GM19372 (cell line): Measurements from ENCODE around the gene YIF1A.
A peak's percentile ranks its signal among the peaks of the same experiment; 100 is the strongest.

Experiments
- ATAC-seq: cut with Tn5 transposase; IDR thresholded peaks from one replicate; pipeline ENCODE4 v1.9.1; 2021; ENCODE audit warnings: mild to moderate bottlenecking, low read depth, moderate library complexity; ENCODE audit not compliant: unreplicated experiment

YIF1A gene

DNA sequence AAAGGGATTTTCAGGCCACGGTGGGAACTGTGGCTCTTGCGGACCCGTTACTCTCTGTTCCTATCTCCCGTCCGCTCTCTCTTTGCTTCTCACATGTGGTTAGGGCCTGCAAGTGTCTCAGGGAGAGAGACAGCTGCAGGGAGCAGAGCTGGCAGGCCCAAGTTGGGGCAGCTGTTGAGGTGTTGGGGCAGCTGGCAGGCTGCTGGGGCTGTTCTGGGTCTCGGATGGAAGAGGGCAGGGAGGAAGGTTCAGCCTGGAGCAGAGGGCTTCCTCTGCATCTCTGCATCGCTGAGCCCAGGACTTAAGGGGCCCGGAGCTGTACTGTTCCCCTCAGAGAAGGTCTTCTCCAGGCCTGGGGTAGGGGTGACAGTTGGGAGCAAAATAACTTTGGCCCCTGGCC is 13.5 kb downstream of the YIF1A start:
- ATAC-seq = no peak

DNA sequence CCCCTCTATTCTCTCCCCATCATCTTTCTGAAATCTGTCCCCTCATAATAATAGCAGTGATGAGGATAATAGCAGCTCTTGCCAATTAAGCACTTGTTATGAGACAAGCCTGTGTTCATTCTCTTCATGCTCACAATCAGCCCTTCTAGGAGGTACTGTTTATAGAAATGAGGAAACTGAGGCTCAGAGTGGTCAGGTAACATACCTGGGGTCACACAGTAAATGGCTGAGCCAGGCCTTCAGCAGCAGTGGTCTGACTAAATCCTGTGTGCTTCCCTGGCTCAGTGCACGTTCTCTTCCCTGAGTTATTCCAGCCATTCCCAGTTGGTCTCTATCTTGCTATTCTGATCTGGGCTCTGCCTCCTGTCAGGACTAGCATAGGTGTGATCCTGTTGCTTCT is 14.7 kb downstream of the YIF1A start:
- no peak for ATAC-seq

- ATAC-seq = no peak
Observed at GRCh38 chr11:66272596-66272995, 16.3 kb downstream of the YIF1A start.

GRCh38 chr11:66271816-66272215 is 17.1 kb downstream of the YIF1A start:
- no peak for ATAC-seq

DNA sequence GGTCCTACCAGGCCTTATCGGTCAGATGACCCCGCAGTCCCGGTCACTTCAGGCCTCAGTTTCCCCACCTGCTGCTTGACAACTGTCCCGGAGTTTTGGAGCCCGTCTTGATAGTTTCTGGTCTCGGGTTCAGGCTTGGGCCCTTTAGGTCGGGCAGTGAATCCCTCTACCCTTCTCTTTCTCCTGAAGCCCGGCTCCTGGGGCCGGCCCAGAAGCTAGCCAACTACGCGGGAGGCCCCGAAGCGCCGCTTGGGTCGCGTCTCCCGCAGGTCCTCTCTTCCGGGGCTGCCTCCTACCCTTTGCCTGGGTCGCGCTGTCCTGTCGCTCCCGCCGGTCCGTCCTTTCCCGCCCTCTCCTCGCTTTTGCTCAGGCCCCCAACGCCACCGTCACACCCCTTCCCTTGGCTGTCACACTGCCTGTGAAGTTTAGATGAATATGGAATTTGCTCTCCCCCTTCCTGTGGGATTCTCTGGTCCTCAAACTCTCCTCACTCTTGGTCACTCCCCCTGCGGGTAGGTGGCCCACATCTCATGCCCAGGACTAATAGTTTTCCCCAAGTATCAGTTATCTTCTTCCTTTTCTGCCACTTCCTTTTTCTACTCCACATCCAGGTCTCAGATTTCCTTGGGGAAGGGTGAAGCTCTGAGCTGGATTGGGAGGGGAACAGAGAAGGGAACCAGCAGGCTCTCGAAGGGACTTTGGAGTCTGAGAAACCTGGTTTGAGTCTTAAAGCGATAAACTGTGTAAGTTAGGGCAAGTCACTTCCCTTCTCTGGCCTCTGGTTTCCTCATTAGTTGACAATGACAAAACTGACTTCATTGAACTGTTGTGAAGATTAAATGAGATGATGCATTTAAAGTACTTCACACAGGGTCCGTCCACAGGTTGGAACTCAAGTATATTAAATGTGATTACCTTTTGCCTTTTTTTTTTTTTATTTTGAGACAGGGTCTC is 19.7 kb downstream of the YIF1A start:
- no peak for ATAC-seq

- ATAC-seq = peak; percentile 81
Observed at GRCh38 chr11:66268244-66268951, 20.5 kb downstream of the YIF1A start, which contains the start of gene RAB1B. RAB1B (plus strand) TSS chr11:66268639; CDS start chr11:66268680, 41 bp downstream.

DNA sequence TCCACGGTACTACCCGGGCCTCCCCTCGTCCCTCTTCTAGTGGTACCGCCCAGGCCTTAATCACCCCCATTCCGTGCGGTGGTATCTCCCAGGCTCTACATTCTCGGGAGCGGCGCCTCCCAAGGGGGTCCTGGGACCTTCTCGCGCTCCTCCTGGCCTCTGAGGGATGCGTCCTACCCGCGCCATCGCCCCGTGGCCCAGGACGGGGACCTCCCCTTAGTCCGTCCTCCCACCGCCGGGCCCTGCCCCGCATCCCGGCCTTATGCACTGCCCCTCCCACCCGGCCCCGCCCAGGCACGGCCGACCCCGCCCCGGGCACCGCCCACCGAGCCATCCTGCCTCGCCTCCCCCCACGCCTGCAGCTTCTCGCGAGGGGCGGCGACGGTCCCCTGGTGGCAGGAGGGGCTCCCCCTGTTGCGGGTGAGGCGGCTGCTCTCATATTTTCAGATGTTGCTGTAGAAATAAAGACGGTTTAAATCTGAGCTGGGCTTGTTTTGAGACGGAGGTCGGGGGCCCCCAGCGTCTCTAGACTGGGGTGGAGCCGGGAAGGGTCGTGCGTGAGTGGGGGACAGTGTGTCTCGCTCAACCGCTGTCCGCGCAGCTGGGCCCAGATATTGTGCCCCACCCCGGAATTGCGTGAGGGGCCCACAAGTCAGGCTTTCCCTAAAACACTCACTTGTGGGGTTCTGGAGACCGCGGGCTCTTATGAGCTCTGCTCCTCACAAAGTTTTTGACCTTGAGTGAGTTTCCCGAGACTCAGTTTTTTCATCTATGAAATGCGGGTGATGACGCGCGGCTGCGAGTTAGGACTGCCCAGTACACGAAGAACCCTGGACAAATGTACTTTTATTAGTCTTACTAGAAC is 21.3 kb downstream of the YIF1A start:
- ATAC-seq = peak; percentile 43

DNA sequence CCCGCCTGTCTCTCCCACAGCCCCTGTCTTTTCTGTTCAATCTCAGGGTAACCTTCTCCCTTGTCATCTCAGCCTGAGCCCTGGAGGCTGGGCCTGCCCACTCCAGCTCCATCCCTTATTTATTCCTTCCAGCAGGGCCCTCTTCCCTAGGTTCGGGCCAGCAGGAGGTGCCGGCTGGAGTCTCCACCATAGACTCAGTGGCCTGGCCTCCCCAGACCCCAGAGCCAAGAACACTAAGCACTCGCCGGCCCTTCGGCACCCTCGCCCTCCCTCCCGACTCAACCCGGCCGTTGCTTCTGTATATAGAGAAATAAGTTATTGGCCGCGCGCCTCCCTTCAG is 21.9 kb downstream of the YIF1A start:
- no peak for ATAC-seq

GRCh38 chr11:66266378-66267038 is 22.4 kb downstream of the YIF1A start:
- no peak for ATAC-seq

- no peak for ATAC-seq
Observed at GRCh38 chr11:66265531-66266377, 23.2 kb downstream of the YIF1A start.

- ATAC-seq = no peak
Observed at GRCh38 chr11:66264914-66265313, 24.0 kb downstream of the YIF1A start.

DNA sequence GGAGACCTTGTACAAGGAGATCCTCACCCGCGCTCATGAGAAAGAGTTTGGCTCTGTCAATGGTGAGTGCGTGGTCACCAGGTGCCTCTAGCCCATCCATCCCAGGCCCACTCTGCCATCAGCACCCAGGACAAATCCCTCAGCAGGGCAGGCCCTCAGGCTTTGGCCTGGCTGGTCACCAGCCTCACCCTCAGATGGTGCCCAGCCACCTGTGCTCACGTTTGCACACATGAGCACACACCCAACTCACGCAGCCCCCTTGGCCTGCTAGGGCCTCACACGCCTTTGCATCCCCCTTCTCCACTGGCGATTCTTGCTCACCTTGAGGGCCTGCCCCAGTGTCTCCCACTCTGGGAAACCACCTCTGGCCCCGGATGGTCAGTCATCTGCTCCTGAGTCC is 24.6 kb downstream of the YIF1A start:
- ATAC-seq = no peak

GRCh38 chr11:66263785-66264184 is 25.2 kb downstream of the YIF1A start:
- no peak for ATAC-seq

- no peak for ATAC-seq
Observed at GRCh38 chr11:66263231-66263630, 25.7 kb downstream of the YIF1A start.

GRCh38 chr11:66262696-66263095 is 26.2 kb downstream of the YIF1A start:
- ATAC-seq = no peak

DNA sequence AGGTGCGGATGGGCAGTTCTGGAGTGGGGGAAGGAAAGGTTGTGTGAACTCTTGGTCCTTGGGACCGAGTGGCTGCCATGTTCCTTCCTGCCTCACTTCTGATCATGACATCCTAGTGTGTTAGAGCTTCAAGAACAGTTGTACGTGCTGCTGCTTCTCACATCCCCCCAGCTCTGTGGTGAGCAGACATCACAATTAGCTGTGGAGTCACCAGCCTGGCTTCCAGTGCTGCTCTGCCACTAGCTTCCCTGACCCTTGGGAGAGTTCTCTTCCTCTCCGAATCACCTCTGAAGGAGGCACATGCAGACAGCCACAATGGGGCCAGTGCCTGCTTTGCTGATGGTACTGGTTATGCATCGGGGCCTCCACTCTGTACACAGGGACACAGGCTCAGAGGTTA is 26.8 kb downstream of the YIF1A start:
- no peak for ATAC-seq

DNA sequence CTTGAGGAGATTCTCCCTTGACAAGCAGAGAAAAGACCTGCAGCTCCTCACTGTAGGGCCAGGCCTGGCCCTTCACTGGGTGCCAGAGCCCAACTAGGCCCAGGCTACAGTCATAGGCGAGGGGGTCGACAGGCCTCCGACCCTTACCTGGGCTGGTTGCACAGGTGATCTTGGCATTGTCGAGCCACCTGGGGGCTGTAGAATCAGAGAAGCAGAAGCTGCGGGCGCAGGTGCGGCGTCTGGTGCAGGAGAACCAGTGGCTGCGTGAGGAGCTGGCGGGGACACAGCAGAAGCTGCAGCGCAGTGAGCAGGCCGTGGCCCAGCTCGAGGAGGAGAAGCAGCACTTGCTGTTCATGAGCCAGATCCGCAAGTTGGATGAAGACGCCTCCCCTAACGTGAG is 27.4 kb downstream of the YIF1A start:
- no peak for ATAC-seq

DNA sequence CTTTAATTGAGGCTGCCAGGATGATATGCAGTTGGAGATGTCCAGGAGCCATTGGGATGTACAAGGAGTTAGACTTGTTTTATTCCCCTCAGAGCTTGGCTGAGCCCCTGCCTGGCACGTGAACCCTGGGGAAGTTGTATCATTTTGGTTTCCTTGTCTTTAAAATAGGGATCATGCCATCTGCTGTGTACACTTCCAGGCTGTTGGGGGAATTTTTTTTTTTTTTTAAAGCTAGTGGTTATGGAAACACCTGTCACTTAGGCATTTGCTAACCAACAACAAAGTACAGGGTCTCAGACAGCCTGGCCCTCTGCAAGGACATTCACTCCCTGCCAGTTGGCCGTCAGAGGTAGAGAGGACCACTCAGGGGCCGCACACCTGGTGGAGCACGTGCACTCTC is 29.0 kb downstream of the YIF1A start:
- ATAC-seq = no peak

- ATAC-seq = no peak
Observed at GRCh38 chr11:66259225-66259624, 29.7 kb downstream of the YIF1A start.
